ENCODE results near the gene ZFP36L1. TPM values are rescaled to one million over a fixed set of nuclear protein-coding genes. Genes with fewer than 3 reads are reported as not detected.
"Not testable (repeated sequence)": the region's sequence is repeated elsewhere in the genome, so short reads cannot be mapped to it uniquely, and the experiment has no call there.

Gene ZFP36L1
- total RNA-seq, 2 experiments from 2014 or later = 254 to 258 TPM

GRCh38 chr14:68768316-68768715, 24.6 kb downstream of the ZFP36L1 start:
- intact Hi-C loops (cut with DNase I, micrococcal nuclease) = no loop called here
- no peak for DNase-seq
- H3K9me3 Mint-ChIP-seq = no peaks in the 10 kb centered on the region
- H3K27ac ChIP-seq (ENCODE audit: low read depth in 1 of 2, low read length in 2 of 2) = no peak overlapping the region
- H3K27ac Mint-ChIP-seq = no peak overlapping the region
- no peaks in the 10 kb centered on the region for H3K36me3 Mint-ChIP-seq (ENCODE audit: low read depth)
- no peaks in the 10 kb centered on the region for H3K9me3 ChIP-seq (ENCODE audit: control insufficient read depth in 1 of 2, insufficient read depth in 1 of 2, low read length in 2 of 2)
- peaks cover 58% of the 10 kb centered on the region for H3K4me1 Mint-ChIP-seq (ENCODE audit: low read depth)
- no peak overlapping the region for H3K4me3 Mint-ChIP-seq
- no peaks in the 10 kb centered on the region for H3K36me3 ChIP-seq (ENCODE audit: insufficient read depth, low read length)
- H3K4me1 ChIP-seq (ENCODE audit: insufficient read depth, low read length) = peaks cover 63% of the 10 kb centered on the region
- ChIA-PET POLR2A (no interaction called here), CTCF (no interaction called here)
- H3K27me3 Mint-ChIP-seq = no peaks in the 10 kb centered on the region
- no peaks in the 10 kb centered on the region for H3K27me3 ChIP-seq (ENCODE audit: control insufficient read depth in 1 of 2, insufficient read depth in 2 of 2, low read length in 2 of 2)
- no peak overlapping the region for H3K4me3 ChIP-seq (ENCODE audit: low read length)
- no peak for TF ChIP-seq CTCF (IDR thresholded peaks at IDR 0.05)
- no peak for ATAC-seq (ENCODE audit: poor library complexity)

GRCh38 chr14:68767248-68767645, 25.6 kb downstream of the ZFP36L1 start:
- ChIA-PET CTCF (no interaction called here), POLR2A (interaction anchor here (0.6 kb wide), 1 partner anchor 126 kb away, joined by 3 read pairs; no protein-coding TSS in a partner anchor)
- H3K9me3 ChIP-seq (ENCODE audit: control insufficient read depth in 1 of 2, insufficient read depth in 1 of 2, low read length in 2 of 2) = no peaks in the 10 kb centered on the region
- no peak overlapping the region for H3K4me3 ChIP-seq (ENCODE audit: low read length)
- Mint-ChIP-seq H3K4me3 (no peak overlapping the region), H3K9me3 (no peaks in the 10 kb centered on the region), H3K4me1 (ENCODE audit: low read depth) (peaks cover 49% of the 10 kb centered on the region), H3K27me3 (no peaks in the 10 kb centered on the region), H3K36me3 (ENCODE audit: low read depth) (no peaks in the 10 kb centered on the region), H3K27ac (no peak overlapping the region)
- TF ChIP-seq CTCF (IDR thresholded peaks at IDR 0.05) = no peak
- peaks cover 52% of the 10 kb centered on the region for H3K4me1 ChIP-seq (ENCODE audit: insufficient read depth, low read length)
- H3K36me3 ChIP-seq (ENCODE audit: insufficient read depth, low read length) = no peaks in the 10 kb centered on the region
- no peaks in the 10 kb centered on the region for H3K27me3 ChIP-seq (ENCODE audit: control insufficient read depth in 1 of 2, insufficient read depth in 2 of 2, low read length in 2 of 2)
- DNase-seq (no peak), ATAC-seq (ENCODE audit: poor library complexity) (no peak)
- intact Hi-C loops (cut with DNase I, micrococcal nuclease) = no loop called here
- no peak overlapping the region for H3K27ac ChIP-seq (ENCODE audit: low read depth in 1 of 2, low read length in 2 of 2)

GRCh38 chr14:68766299-68767247, 26.3 kb downstream of the ZFP36L1 start:
- no peak overlapping the region for H3K27ac ChIP-seq (ENCODE audit: low read depth in 1 of 2, low read length in 2 of 2)
- Mint-ChIP-seq H3K27ac (no peak overlapping the region), H3K27me3 (no peaks in the 10 kb centered on the region), H3K4me1 (ENCODE audit: low read depth) (peaks cover 42% of the 10 kb centered on the region), H3K36me3 (ENCODE audit: low read depth) (no peaks in the 10 kb centered on the region), H3K9me3 (no peaks in the 10 kb centered on the region), H3K4me3 (no peak overlapping the region)
- no peaks in the 10 kb centered on the region for H3K36me3 ChIP-seq (ENCODE audit: insufficient read depth, low read length)
- no peaks in the 10 kb centered on the region for H3K9me3 ChIP-seq (ENCODE audit: control insufficient read depth in 1 of 2, insufficient read depth in 1 of 2, low read length in 2 of 2)
- ATAC-seq (ENCODE audit: poor library complexity) (no peak), DNase-seq (no peak)
- H3K4me1 ChIP-seq (ENCODE audit: insufficient read depth, low read length) = peaks cover 46% of the 10 kb centered on the region
- no peak for TF ChIP-seq CTCF (IDR thresholded peaks at IDR 0.05)
- POLR2A ChIA-PET = interaction anchor here (0.6 kb wide), 1 partner anchor 126 kb away, joined by 3 read pairs; no protein-coding TSS in a partner anchor
- intact Hi-C loops (cut with DNase I, micrococcal nuclease) = no loop called here
- CTCF ChIA-PET = no interaction called here
- H3K4me3 ChIP-seq (ENCODE audit: low read length) = no peak overlapping the region
- no peaks in the 10 kb centered on the region for H3K27me3 ChIP-seq (ENCODE audit: control insufficient read depth in 1 of 2, insufficient read depth in 2 of 2, low read length in 2 of 2)

GRCh38 chr14:68763843-68764242, 29.0 kb downstream of the ZFP36L1 start:
- H3K27me3 ChIP-seq (ENCODE audit: control insufficient read depth in 1 of 2, insufficient read depth in 2 of 2, low read length in 2 of 2); H3K9me3 Mint-ChIP-seq; H3K27ac Mint-ChIP-seq; H3K4me3 ChIP-seq (ENCODE audit: low read length); H3K4me3 Mint-ChIP-seq; DNase-seq; H3K36me3 Mint-ChIP-seq (ENCODE audit: low read depth); H3K27ac ChIP-seq (ENCODE audit: low read depth in 1 of 2, low read length in 2 of 2); intact Hi-C loops (cut with DNase I, micrococcal nuclease); CTCF ChIA-PET; H3K27me3 Mint-ChIP-seq; H3K36me3 ChIP-seq (ENCODE audit: insufficient read depth, low read length); H3K9me3 ChIP-seq (ENCODE audit: control insufficient read depth in 1 of 2, insufficient read depth in 1 of 2, low read length in 2 of 2); ATAC-seq (ENCODE audit: poor library complexity): not testable (repeated sequence)
- POLR2A ChIA-PET = interaction anchor here (1.2 to 2.0 kb wide), 2 partner anchors 17 to 386 kb away, joined by 3 to 7 read pairs; no protein-coding TSS in a partner anchor
- peaks cover 31% of the 10 kb centered on the region for H3K4me1 ChIP-seq (ENCODE audit: insufficient read depth, low read length)
- peaks cover 32% of the 10 kb centered on the region for H3K4me1 Mint-ChIP-seq (ENCODE audit: low read depth)
